HAP-1 (cell line): ENCODE measurements around the gene WDR48.

Experiments
- DNase-seq, 2 experiments: peaks; one replicate each; pipeline ENCODE4 v3.0.0-alpha.2; 2016 to 2020; ENCODE audit warnings: low spot score in 2 of 2
- H3K27me3 ChIP-seq: fragments of 250-450 bp; sonication (Bioruptor Pico); 2 replicates; pipeline ENCODE4 v1.5.1; 2020; ENCODE audit warnings: low read depth, mild to moderate bottlenecking, moderate library complexity
- H3K36me3 ChIP-seq: fragments of 250-450 bp; sonication (Bioruptor Pico); replicated peaks from 2 replicates; pipeline ENCODE4 v1.5.1; 2020; ENCODE audit warnings: mild to moderate bottlenecking
- H3K4me1 ChIP-seq: fragments of 250-450 bp; sonication (Bioruptor Pico); 2 replicates; pipeline ENCODE4 v1.5.1; 2020; ENCODE audit warnings: mild to moderate bottlenecking
- H3K4me3 ChIP-seq: fragments of 250-450 bp; sonication (Bioruptor Pico); 2 replicates; pipeline ENCODE4 v1.5.1; 2020; ENCODE audit warnings: mild to moderate bottlenecking, moderate library complexity
- H3K9me3 ChIP-seq: fragments of 250-450 bp; sonication (Bioruptor Pico); 2 replicates; pipeline ENCODE4 v1.5.1; 2020; ENCODE audit warnings: mild to moderate bottlenecking, moderate library complexity
- in situ Hi-C: fragments of 300-500 bp; cut with MboI; formaldehyde crosslinking; loops from 3 replicates; pipeline ENCODE4 v1.14.3; 2020; ENCODE audit warnings: low sequenced_read_pairs, inconsistent platforms, mixed read lengths

WDR48 gene

DNA sequence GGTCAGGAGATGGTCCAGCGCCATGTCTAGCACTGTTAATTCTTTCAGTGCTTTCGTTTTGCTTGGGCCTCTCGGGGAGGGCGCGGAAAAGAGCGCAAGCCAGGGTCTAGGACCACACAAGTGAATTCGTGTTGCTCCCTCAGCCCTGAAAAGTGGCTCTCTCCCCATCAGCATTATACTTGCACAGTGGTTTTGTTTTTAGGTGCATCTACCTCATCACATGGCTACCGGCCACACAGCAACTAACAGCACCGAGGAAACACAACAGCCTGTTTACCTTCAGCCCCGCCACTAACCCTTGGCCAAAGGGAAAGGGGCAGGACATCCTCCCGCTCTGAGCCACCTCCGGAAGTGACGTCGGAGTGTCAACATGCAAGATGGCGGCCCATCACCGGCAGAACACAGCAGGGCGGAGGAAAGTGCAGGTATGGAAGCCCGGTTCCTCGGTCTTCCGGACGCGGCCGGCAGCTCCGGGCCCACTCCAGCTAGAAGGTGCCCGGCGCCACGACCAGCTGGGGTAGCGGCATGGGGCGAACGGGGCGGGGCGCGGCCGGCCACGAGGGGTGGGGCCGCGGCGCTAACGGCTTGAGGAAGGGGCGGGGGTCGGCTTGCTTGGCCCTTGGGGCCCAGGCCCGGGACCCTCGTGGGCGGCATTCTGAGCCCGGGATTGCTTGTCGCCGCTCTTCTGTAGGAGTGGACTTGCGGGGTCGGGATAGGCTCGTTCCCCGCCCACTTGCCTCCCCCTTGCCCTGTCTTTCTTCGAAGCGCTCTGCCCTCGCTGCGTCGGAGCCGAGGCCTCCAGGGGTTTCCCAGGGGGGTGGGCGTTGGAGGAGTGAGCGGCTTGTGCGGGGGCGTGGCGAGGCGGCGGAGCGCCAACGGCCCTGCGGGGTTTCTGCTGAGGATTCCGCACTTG is at the start of gene WDR48, which contains the start of gene SCN11A:
TSS of gene WDR48 (plus strand) at position 368 of the 913 bp plus-strand sequence. CDS start at position 378, 10 bp downstream.
TSS of gene SCN11A (minus strand) at position 296 of the 913 bp plus-strand sequence. CDS start 101,582 bp downstream, outside the sequence.
- H3K27me3 ChIP-seq: 0 out of 2 replicates have a peak, but pooled peaks cover 3% of the 10 kb centered on the region
- H3K4me1 ChIP-seq: peaks cover 7% of the 10 kb centered on the region
- H3K4me3 ChIP-seq: peak within 1 kb of the TSS; percentile 70
- peak; percentile 91 to 94 for DNase-seq
- no peaks in the 10 kb centered on the region for H3K9me3 ChIP-seq
- H3K36me3 ChIP-seq: no peaks in the 10 kb centered on the region
- in situ Hi-C loops: no loop called here

DNA sequence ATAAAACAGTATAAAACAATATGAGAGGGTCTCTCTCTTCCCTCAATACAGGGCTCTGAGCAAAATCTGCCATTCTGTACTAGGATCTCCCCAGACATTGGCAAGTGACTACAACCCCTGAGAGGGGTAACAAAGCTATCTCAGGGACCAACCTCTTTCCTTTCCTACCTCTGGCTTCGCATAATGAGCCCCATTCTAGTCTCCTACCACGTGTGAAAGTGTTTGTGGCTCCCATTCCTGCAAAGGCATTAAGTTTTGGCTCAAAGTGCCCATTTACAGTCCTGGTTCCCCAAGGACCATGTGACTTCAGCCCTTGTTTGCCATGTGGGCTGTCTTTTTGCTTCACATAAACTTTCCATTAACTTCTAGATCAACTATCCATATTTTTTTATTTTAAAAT is 46.5 kb upstream of the WDR48 start:
- Histone ChIP-seq H3K4me3 (no peak overlapping the region), H3K9me3 (no peaks in the 10 kb centered on the region), H3K36me3 (no peaks in the 10 kb centered on the region), H3K4me1 (no peaks in the 10 kb centered on the region), H3K27me3 (no peaks in the 10 kb centered on the region; the same call in 1 of the 2 replicates)
- in situ Hi-C loops: no loop called here
- DNase-seq: no peak

DNA sequence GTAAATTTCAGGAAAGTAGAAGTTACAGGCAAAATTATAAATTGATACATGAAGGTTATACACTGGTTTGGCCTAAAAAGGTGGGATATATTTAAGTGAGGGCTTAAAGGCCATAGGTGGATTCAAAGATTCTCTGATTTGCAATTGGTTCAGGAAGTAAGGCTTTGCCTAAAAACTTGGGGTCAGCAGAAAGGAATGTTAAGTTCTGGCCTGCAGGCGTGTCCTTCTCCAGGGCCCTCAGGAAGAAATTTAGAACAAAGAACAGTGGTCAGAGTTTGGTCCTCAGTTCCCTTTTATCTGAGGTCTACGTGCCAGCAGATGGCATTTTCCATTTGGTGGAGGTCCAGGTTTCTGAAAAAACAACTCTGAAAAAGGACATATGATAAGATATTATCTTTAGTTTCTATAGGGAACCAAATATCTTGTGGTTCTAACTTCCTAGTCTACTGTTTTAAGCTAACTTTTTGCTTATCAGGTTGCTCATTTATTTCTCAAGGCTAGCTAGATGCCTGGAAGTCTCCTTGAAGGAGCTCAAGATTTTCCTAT is 40.6 kb upstream of the WDR48 start:
- in situ Hi-C loops: no loop called here
- DNase-seq: no peak
- Histone ChIP-seq H3K27me3 (no peaks in the 10 kb centered on the region; the same call in 1 of the 2 replicates), H3K36me3 (no peaks in the 10 kb centered on the region), H3K9me3 (no peaks in the 10 kb centered on the region), H3K4me1 (no peaks in the 10 kb centered on the region), H3K4me3 (no peak overlapping the region)

DNA sequence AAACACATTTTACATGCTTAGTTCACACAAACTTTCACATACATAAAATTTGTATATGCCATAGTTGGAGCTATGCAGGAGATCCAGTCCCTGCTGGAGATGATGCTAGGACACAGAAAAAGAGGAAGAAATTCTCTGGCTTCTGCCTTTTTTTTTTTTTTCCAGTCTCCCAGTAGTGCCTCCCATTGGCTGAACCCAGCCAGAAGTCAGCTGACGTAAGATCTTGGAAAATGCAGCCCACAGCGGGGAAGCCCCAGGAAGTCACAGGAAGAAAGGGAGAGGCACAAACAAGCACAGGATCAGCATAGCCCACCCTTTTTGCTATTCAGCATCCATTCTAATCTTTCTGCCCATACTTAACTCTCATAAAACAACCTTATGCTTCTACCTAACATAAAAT is 38.5 kb upstream of the WDR48 start:
- DNase-seq: no peak
- Histone ChIP-seq H3K9me3 (no peaks in the 10 kb centered on the region), H3K4me1 (no peaks in the 10 kb centered on the region), H3K4me3 (no peak overlapping the region), H3K27me3 (no peaks in the 10 kb centered on the region; the same call in 1 of the 2 replicates), H3K36me3 (no peaks in the 10 kb centered on the region)
- in situ Hi-C loops: no loop called here

DNA sequence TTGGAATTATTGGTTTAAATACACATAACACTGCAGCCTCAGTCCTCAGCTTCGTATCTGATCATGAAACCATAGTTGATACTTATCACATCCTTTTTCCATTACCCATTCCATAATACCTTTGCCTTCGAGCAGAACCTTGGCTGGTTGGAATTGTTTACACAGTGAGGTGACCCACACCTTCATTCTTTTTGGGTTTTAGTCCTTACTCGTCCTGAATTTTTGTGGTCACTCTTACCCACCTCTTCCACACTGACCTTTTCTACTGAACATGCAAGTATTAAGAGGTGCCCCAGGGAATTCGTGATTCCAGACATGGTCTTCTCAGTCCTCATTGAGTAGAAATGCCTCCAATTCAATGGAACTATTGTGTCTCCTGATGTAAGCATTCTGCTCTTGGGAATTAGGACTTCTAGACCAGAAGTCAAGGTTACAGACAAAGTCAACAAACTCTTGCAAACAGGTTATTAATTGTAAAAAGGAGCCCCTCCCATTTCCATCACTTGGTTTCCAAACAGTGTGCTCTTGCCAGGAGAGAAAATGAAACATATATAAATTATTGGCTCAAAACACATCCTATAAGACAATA is 37.8 kb upstream of the WDR48 start:
- no peak overlapping the region for H3K4me3 ChIP-seq
- no peaks in the 10 kb centered on the region; the same call in 1 of the 2 replicates for H3K27me3 ChIP-seq
- no peaks in the 10 kb centered on the region for H3K4me1 ChIP-seq
- in situ Hi-C loops: no loop called here
- H3K36me3 ChIP-seq: no peaks in the 10 kb centered on the region
- no peaks in the 10 kb centered on the region for H3K9me3 ChIP-seq
- DNase-seq: no peak

DNA sequence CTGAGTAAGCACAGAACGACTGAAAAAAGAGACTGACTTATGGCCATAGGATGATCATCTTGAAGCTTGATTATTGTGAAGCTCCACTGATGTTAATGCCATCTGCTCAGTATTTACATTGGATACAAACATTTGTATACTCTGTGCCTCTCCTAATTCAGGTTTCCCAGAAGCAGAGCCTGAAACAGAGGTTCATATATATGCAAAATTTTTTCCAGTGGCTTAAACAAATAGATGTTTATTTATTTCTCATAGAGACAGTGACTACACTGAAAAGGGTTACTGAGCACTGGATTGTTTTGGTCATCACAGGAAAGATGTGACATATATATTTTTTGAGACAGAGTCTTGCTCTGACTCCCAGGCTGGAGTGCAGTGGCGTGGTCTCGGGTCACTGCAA is 36.4 kb upstream of the WDR48 start:
- Histone ChIP-seq H3K9me3 (no peaks in the 10 kb centered on the region), H3K4me3 (no peak overlapping the region), H3K4me1 (no peaks in the 10 kb centered on the region), H3K36me3 (no peaks in the 10 kb centered on the region), H3K27me3 (no peaks in the 10 kb centered on the region; the same call in 1 of the 2 replicates)
- in situ Hi-C loops: no loop called here
- DNase-seq: no peak

DNA sequence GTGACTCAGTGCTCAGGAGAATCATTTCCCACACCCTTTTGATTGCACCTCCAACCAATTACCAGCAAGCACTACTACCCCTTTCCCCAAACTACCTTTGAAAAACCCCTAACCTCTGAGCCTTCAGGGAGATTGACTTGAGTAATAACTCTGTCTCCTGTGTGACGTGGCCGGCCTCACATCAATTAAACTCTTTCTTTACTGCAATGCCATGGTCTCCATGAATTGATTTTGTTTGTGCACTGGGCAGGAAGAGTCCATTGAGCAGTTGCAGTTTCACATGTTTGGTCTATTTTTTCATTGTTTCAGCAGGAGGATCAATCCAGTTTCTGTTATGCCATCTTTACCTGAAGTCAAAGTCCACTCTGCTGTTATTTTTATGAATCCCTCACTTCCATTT is 32.5 kb upstream of the WDR48 start:
- Histone ChIP-seq H3K36me3 (no peaks in the 10 kb centered on the region), H3K9me3 (no peaks in the 10 kb centered on the region), H3K27me3 (no peaks in the 10 kb centered on the region; the same call in 1 of the 2 replicates), H3K4me3 (no peak overlapping the region), H3K4me1 (no peaks in the 10 kb centered on the region)
- DNase-seq: no peak
- in situ Hi-C loops: no loop called here

DNA sequence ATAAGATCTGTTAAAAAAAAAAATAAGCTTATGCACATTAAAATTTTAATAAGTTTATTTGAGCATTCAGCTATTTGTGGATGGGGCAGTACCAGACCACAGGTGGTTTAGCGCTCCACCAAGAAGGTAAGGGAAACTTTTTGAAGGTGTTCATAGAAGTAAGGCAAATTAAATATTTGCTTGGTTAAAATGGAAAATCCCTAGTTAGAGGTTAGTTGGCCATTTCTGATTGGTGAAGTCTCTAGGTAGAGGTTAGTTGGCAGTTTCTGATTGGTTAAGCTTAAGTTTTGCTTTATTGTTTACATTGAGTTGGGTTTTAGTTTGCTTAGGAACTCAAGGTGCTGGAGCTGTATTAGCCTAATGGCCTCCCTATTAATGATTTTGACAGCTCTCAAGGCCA is 30.8 kb upstream of the WDR48 start:
- in situ Hi-C loops: no loop called here
- H3K27me3 ChIP-seq: no peaks in the 10 kb centered on the region; the same call in 1 of the 2 replicates
- no peaks in the 10 kb centered on the region for H3K4me1 ChIP-seq
- DNase-seq: no peak
- no peaks in the 10 kb centered on the region for H3K9me3 ChIP-seq
- H3K4me3 ChIP-seq: no peak overlapping the region
- no peaks in the 10 kb centered on the region for H3K36me3 ChIP-seq

DNA sequence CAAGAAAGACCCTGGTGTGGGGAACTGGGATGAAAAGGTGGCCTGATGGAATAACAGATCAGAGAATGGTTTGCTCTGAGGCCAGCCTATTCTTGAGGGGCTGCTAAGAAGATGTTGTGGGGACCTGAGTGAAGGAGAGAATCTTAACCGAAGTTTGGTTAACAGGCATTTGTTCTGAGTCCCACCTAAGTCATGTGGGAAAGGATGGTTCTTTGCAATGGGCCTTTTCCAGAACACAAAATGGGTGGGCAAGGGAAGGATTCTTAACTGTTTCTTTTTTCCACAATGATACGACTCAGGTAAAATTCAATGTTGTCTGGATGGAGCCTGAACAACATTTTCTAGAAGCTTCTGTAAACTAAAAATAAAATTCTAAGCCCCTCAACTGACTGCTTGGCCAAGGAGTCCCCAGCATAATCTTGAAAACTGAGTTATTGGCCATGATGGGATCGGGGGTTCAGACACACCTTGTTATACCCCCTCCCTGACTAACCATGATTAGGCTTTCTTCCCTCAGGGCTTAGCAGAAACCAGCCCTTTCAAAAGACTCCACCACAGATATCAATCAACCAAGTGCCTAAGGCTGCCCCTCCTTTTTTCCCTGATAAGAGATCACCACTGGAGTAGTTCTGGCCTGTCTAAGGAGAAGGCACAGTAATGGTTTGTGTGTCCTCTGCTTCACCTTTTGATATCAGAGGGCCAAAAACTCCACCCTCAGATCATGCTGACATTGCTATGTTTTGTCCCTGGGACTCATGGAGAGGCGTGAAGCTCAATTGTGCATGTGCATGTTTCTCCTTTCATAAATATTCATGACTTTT is 30.1 kb upstream of the WDR48 start:
- in situ Hi-C loops: no loop called here
- H3K27me3 ChIP-seq: no peaks in the 10 kb centered on the region
- no peak for DNase-seq
- no peaks in the 10 kb centered on the region for H3K4me1 ChIP-seq
- H3K9me3 ChIP-seq: no peaks in the 10 kb centered on the region
- no peaks in the 10 kb centered on the region for H3K36me3 ChIP-seq
- no peak overlapping the region for H3K4me3 ChIP-seq

DNA sequence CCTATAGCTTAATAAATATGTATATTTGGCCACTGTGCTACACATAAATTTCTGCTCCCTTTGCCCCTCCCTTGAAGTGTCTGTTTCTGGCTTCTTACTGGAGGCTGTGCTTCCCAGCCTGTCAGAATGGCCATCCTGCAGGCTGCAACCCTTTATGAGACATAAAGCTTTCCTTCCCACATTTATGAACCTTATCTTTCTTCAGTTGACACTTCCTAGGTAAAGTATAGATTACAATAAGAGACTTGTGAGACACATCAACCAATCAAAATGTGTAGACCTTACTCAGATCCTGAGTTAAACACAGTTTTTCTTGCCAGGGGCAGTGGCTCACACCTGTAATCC is 29.6 kb upstream of the WDR48 start:
- no peaks in the 10 kb centered on the region for H3K36me3 ChIP-seq
- H3K4me3 ChIP-seq: no peak overlapping the region
- in situ Hi-C loops: no loop called here
- DNase-seq: no peak
- no peaks in the 10 kb centered on the region for H3K9me3 ChIP-seq
- 0 out of 2 replicates have a peak, but pooled peaks cover 2% of the 10 kb centered on the region for H3K27me3 ChIP-seq
- no peaks in the 10 kb centered on the region for H3K4me1 ChIP-seq

DNA sequence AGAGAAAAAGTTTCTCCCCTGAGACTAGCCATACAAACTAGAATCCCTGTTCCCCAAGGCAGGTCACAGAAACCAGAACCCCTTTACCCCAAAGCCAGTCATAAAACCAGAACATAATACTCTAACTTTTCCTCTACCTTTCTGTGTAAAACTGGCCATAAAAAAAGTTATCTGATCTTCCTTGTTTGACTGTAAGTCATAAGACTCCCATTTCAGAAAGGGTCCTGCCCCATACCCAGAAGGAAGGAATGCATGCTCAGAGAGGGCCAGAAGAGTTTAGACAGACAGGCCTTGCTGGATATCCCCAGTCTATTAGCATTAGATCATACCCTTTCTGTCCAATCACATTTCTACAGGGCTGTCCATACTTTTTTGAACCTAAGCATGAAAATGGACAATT is 27.3 kb upstream of the WDR48 start:
- in situ Hi-C loops: no loop called here
- H3K4me3 ChIP-seq: no peak overlapping the region
- H3K27me3 ChIP-seq: peaks cover 5% of the 10 kb centered on the region; the same call in 1 of the 2 replicates
- H3K9me3 ChIP-seq: no peaks in the 10 kb centered on the region
- DNase-seq: no peak
- no peaks in the 10 kb centered on the region for H3K4me1 ChIP-seq
- no peaks in the 10 kb centered on the region for H3K36me3 ChIP-seq

DNA sequence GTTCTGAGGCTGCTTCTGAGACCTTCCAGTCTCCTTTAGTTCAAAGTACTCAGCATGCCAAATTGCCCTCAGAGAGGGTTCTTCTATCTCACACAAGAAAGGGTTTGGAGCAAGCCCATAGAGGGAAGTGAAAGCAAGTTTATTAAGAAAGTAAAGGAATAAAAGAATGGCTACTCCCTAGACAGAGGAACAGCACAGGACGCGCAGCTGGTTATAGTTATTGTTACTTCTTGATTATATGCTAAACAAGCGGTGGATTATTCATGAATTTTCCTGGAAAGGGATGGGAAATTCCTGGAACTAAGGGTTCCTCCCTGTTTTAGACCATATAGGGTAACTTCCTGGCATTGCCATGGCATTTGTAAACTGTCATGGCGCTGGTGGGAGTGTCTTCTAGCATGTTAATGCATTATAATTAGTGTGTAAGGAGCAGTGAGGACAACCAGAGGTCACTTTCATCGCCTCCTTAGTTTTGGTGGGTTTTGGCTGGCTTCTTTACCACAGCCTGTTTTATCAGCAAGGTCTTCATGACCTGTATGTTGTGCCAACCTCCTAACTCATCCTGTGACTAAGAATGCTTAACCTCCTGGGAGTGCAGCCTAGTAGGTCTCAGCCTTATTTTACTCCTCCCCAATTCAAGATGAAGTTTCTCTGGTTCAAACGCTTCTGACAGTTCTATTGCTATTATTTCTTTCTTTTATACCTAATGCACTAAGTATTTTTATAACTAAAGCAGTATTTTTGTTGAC is 26.4 kb upstream of the WDR48 start:
- in situ Hi-C loops: no loop called here
- no peak for DNase-seq
- H3K4me3 ChIP-seq: no peak overlapping the region

DNA sequence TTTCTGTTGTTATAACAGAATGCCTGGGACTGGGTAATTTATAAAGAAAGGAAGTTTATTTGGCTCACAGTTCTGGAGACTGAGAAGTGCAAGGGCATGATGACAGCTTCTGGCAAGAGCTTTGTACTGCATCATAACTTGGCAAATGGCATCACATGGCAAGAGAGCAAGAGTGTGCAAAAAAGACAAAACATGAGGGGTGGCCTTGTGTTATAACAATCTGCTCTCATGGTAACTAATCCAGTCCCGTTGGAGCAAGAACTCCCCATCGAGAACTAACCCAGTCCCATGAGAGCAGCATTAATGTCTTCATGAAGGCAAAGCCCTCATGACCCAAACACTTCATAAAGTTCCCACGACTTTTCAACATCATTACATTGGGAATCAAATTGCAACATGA is 23.3 kb upstream of the WDR48 start:
- Histone ChIP-seq H3K4me1 (no peaks in the 10 kb centered on the region), H3K36me3 (no peaks in the 10 kb centered on the region), H3K9me3 (no peaks in the 10 kb centered on the region), H3K4me3 (no peak overlapping the region), H3K27me3 (peaks cover 5% of the 10 kb centered on the region; the same call in 1 of the 2 replicates)
- in situ Hi-C loops: no loop called here
- DNase-seq: no peak

More for the DNA sequence above, 26.4 kb upstream of the WDR48 start:
- no peaks in the 10 kb centered on the region for H3K36me3 ChIP-seq
- H3K27me3 ChIP-seq: peaks cover 5% of the 10 kb centered on the region; the same call in 1 of the 2 replicates
- H3K4me1 ChIP-seq: no peaks in the 10 kb centered on the region
- no peaks in the 10 kb centered on the region for H3K9me3 ChIP-seq
